ENCODE measurements around the gene ABCA1. TPM values are rescaled to one million over a fixed set of nuclear protein-coding genes. Genes with fewer than 3 reads are reported as not detected.

ABCA1 gene
- total and polyA plus RNA-seq, 2 of the 4 experiments (the other 2 are of a cell fraction), result 5.8 to 52.2 TPM

DNA sequence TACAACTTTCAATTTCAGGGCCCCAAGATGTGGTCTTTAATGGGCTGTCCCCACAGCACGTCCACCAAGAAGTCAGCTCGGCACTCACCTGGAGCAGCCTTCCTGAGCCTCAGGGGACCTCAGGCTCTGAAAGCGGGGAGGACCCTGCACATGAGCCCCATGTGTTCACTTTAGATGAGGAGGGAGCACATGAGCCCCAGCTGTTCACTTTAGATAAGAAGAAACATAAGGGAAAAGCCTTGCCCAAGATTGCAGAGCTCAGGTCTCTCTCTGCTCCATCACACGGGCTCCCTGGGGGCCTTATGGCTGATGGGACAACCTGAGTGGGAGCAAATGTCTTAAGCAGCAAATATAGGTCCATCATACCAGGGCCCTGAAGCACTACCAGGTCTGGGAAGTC lies 107.6 kb downstream of the ABCA1 start:
- in situ Hi-C loops (cut with MboI; ENCODE audit: low sequenced_read_pairs), result no loop called here

More for the DNA sequence above, 107.6 kb downstream of the ABCA1 start:
- H3K23ac ChIP-seq (ENCODE audit: low read depth, low read length), result no peak overlapping the region
- ChIA-PET POLR2A (ENCODE audit: unreplicated experiment) (no interaction called here), CTCF (interaction anchor here (0.7 kb wide), 1 partner anchor 30 kb away, joined by 3 read pairs; no protein-coding TSS in a partner anchor)
- no peak overlapping the region for H4K8ac ChIP-seq (ENCODE audit: low read depth in 2 of 2, low read length in 2 of 2)
- no peak overlapping the region for H2BK120ac ChIP-seq (ENCODE audit: low read depth, low read length)
- no peak overlapping the region for H3K4ac ChIP-seq (ENCODE audit: low read depth, low read length)
- 100% methylated on average over 1 of the region's 4 CpGs; no CpG with 5 or more reads in 1 of the 2 experiments for WGBS, 2 experiments (ENCODE audit: extremely low coverage in 2 of 2, insufficient read length in 1 of 2)
- no peaks in the 10 kb centered on the region for H3K9me3 ChIP-seq (ENCODE audit: control insufficient read depth, insufficient read depth, low read length)
- H4K20me1 ChIP-seq (ENCODE audit: insufficient read depth, low read length), result no peaks in the 10 kb centered on the region
- no peak for TF ChIP-seq FOS (IDR thresholded peaks at IDR 0.05; ENCODE audit: low read depth, low read length)
- TF ChIP-seq RFX5 (IDR thresholded peaks at IDR 0.05; ENCODE audit: low read depth, low read length), result no peak
- TF ChIP-seq, protein P1, sequence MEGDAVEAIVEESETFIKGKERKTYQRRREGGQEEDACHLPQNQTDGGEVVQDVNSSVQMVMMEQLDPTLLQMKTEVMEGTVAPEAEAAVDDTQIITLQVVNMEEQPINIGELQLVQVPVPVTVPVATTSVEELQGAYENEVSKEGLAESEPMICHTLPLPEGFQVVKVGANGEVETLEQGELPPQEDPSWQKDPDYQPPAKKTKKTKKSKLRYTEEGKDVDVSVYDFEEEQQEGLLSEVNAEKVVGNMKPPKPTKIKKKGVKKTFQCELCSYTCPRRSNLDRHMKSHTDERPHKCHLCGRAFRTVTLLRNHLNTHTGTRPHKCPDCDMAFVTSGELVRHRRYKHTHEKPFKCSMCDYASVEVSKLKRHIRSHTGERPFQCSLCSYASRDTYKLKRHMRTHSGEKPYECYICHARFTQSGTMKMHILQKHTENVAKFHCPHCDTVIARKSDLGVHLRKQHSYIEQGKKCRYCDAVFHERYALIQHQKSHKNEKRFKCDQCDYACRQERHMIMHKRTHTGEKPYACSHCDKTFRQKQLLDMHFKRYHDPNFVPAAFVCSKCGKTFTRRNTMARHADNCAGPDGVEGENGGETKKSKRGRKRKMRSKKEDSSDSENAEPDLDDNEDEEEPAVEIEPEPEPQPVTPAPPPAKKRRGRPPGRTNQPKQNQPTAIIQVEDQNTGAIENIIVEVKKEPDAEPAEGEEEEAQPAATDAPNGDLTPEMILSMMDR (conservative IDR thresholded peaks at IDR 0.05; ENCODE audit: low read depth, low read length), result no peak
- TF ChIP-seq MXI1 (IDR thresholded peaks at IDR 0.05; ENCODE audit: borderline replicate concordance, low read depth, low read length), result no peak
- no peak overlapping the region for H3K4me2 ChIP-seq (ENCODE audit: low read depth, low read length)
- intact Hi-C loops (cut with micrococcal nuclease) (no loop called here), dilution Hi-C loops (cut with HindIII; ENCODE audit: low sequenced_read_pairs, unreplicated experiment) (no loop called here)
- H3K27me3 ChIP-seq (ENCODE audit: control insufficient read depth, insufficient read depth, low read length), result no peaks in the 10 kb centered on the region
- H3K36me3 ChIP-seq (ENCODE audit: control insufficient read depth, insufficient read depth, low read length), result peaks cover 88% of the 10 kb centered on the region
- peaks cover 11% of the 10 kb centered on the region for H3K9me1 ChIP-seq (ENCODE audit: insufficient read depth, low read length)
- no peak overlapping the region for H3K9ac ChIP-seq (ENCODE audit: low read depth, low read length)
- H3K79me1 ChIP-seq (ENCODE audit: low read depth in 1 of 2, low read length in 2 of 2), result 0 out of 4 replicates have a peak, but pooled peaks cover 0 to 1% of the 10 kb centered on the region in 2 experiments
- H3K27ac ChIP-seq (ENCODE audit: insufficient read depth, low read length), result no peak overlapping the region
- no peak overlapping the region for H2BK15ac ChIP-seq (ENCODE audit: low read depth, low read length)
- no peak overlapping the region for H4K91ac ChIP-seq (ENCODE audit: insufficient read depth, low read depth, low read length)
- H3K4me3 ChIP-seq (ENCODE audit: insufficient read depth, low read depth, low read length), result no peak overlapping the region
- H3K18ac ChIP-seq (ENCODE audit: low read depth, low read length), result no peak overlapping the region
- BruUV-seq (replicated peaks), result no TSS peak
- H3K56ac ChIP-seq (ENCODE audit: extremely low read depth, insufficient read depth, low read length), result no peak overlapping the region
- H2AK9ac ChIP-seq (replicated peaks; ENCODE audit: low read depth, low read length, poor library complexity), result no peak overlapping the region
- no peak overlapping the region for H2BK5ac ChIP-seq (ENCODE audit: low read depth, low read length, poor library complexity, severe bottlenecking)
- no peak overlapping the region for H4K5ac ChIP-seq (ENCODE audit: low read depth, low read length)
- H3K14ac ChIP-seq (replicated peaks; ENCODE audit: low read depth, low read length), result no peak overlapping the region
- no peaks in the 10 kb centered on the region for H3K4me1 ChIP-seq (ENCODE audit: control insufficient read depth, insufficient read depth, low read length)
- DNase-seq (no peak), ATAC-seq (ENCODE audit: low read depth) (no peak)
- no peak overlapping the region for H2AK5ac ChIP-seq (ENCODE audit: low read depth, low read length)
- H2BK20ac ChIP-seq (ENCODE audit: low read depth, low read length), result no peak overlapping the region
- H2AFZ ChIP-seq (replicated peaks; ENCODE audit: low read length, poor library complexity), result no peak overlapping the region
